Skin of body (tissue), 2 donors: Measurements from ENCODE around the gene TLR6. TPM values are rescaled to one million over a fixed set of nuclear protein-coding genes. Genes with fewer than 3 reads are reported as not detected.

Experiments used
- DNase-seq: peaks from one replicate; lab custom pipeline; 2025; lab: John Stamatoyannopoulos, UW
- total RNA-seq: library from RNA; depleted of rRNA; stranded (reverse); fragments of >200 nt; gene quantifications from one replicate; pipeline ENCODE4 v1.2.3, GENCODE V29; 2014

Gene TLR6, protein sequence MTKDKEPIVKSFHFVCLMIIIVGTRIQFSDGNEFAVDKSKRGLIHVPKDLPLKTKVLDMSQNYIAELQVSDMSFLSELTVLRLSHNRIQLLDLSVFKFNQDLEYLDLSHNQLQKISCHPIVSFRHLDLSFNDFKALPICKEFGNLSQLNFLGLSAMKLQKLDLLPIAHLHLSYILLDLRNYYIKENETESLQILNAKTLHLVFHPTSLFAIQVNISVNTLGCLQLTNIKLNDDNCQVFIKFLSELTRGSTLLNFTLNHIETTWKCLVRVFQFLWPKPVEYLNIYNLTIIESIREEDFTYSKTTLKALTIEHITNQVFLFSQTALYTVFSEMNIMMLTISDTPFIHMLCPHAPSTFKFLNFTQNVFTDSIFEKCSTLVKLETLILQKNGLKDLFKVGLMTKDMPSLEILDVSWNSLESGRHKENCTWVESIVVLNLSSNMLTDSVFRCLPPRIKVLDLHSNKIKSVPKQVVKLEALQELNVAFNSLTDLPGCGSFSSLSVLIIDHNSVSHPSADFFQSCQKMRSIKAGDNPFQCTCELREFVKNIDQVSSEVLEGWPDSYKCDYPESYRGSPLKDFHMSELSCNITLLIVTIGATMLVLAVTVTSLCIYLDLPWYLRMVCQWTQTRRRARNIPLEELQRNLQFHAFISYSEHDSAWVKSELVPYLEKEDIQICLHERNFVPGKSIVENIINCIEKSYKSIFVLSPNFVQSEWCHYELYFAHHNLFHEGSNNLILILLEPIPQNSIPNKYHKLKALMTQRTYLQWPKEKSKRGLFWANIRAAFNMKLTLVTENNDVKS
- total RNA-seq = 2.9 TPM

DNA sequence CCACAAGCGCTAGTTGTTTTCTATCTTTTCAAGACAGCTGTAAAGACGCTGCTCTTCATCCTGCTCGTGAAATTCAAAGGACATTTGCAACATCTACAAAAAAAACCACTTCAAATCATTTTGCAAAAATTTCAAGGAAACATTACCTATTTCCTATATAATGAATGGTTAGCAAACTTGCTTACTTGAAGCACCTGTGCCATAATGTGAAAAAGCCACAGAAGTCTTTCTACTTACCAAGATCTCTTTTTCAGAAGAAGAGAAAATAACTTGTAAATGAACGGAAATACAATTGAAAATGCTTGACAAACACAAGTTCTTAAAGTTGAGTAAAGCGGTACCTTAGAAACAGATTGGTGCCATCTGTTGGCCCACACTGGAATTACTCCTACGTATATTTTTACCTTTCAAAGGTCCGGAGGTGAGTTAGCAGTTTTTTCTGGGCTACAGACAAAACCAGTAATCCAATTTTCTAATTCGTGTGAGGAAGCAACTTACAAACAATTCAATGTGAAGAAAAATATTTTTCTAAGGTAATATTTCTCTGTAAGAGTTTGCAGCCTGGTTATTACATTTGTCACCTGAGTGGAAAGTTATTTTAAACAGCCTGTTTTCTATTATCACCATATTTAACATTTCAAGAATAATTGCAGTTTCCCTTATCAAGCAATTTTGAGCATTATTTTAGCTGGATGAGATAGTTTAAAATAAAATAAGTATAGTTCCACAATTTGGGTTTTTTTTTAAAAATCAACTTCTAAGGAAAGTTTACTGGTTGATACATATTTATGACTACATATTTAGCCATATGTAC is at the start of gene TLR6:
TSS of gene TLR6 (minus strand) at position 294 of the 814 bp plus-strand sequence. CDS start 27,344 bp downstream, outside the sequence.
- DNase-seq = no peak

DNA sequence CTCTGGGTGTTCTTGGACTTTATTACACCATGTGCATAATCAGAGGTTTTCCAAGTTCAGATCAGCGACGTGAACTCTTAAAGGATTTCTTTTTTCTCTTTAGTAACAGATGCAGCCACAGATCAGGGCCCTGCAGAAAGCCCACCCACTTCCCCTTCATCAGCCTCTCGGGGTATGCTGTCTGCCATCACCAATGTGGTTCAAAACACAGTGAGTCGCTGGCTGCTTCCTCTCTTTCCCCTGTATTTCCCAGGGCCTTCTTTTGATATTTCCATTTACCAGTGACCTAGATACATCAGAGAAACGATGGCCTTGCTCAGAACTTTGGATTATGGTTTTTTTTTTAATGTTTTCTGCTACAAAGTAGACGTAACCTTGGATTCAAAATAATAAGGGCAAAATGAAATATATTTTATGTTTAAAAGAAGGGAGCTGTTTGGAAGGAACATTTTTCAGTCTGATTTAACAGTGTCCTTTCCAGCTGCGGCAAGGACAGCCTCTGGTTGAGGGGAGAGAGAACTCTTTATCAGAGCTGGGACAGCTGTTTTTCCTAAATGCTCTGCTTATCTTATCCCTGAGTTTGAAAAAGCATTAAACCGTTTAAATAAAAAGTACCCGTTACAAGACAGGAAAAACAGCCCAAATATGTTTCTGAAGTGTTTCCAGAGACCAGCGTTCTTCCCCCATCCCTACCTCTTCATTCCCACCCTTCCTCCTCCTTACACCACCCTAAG is 49.2 kb upstream of the TLR6 start:
- no peak for DNase-seq

DNA sequence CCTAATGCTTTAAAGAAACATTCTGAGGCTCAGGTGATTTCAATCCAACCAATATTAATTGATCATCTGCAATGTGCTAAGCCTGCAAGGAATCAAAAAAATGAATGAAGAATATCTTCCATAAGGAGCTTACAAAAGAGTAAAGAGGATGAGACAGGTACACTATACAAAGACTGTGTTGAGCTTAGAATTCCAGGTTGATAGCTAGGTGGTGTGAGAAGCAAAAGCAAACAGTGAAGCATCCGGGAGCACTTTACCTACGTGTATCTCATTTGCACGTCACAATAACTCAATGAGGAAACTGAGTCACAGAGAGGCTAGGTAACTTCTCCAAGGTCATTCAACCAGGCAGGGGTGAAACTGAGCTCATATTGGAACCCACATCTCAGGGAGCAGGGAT is 48.1 kb upstream of the TLR6 start:
- DNase-seq = no peak

DNA sequence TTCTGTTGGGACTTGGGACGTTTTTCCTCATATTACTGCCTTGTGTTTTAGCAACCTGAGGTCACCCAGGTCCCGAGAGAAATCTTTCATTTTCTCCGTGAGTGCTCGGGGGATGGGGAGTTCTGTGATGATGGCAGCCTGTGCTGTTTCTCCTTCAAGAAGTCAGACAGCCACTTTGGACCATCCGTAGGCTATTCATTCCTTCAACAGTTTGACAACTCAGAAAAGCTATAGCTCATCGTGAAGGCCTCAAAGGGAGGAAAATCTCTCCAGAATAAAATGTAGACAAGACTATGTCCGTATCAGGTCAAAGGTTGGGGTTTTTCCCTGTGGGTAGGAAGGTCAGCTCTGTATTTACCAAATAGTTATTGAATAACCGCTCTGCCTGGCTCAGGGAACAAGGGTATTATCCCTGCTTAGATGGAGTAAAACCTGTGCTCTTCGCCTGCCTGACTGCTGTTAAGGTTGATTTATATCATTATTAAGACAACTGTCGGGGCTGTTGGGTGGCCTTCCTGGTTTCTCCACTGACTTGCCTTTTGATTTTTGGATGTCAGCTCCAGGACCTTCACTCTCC is 47.6 kb upstream of the TLR6 start:
- no peak for DNase-seq

DNA sequence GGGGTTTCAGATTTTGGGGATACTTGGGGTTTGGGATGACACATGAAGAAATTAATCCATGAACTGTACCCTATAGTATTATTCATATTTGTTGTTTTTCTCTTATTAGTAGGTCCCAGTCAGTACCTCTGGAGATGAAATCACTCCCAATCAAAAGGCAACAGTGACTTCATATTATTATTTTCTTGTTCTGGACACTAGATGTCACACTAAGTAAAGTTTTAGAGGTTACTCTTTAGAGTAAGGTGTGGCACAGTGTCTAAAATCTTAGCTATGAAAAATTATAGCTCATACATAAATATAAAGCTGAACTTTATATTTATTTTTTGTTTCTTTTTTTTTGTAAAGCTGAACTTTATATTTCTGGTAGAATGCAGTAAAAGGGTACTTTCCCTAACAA is 46.1 kb upstream of the TLR6 start:
- no peak for DNase-seq

DNA sequence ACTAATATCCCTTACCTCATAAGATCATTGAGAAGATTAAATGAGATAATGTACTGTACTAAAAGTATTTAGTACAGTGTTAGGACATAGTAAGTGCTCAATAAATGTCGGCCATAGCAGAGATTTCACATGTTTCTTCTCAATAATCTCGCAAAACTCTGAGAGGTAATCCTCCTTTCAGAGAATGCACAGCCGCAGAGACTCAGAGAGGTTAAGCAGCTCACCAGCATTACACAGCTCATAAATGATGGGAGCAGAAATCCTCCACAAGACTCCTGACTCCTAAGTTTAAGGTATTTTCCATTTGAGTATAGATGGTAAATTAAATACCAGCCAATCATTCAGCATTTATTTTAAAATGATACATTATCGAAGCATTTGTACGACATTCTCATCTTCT is 45.6 kb upstream of the TLR6 start:
- DNase-seq = no peak

DNA sequence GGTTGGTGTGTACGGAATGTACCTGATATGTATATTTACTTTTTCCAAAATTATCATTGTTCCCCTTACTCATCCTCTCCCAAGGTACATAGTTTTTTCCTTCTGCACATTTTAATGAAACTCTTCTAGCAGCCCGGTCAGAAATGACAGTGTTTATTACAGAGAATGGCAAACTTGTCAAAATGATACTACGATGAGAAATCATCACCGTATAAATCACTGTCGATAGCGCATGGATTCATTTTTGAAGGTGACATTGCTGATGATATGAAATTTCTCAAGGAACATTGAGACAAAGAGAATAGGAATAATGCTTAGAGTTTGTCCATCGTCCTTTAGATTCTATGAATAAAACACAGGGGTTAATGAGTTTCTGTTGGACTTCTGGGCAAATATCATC is 41.6 kb upstream of the TLR6 start:
- DNase-seq = no peak

DNA sequence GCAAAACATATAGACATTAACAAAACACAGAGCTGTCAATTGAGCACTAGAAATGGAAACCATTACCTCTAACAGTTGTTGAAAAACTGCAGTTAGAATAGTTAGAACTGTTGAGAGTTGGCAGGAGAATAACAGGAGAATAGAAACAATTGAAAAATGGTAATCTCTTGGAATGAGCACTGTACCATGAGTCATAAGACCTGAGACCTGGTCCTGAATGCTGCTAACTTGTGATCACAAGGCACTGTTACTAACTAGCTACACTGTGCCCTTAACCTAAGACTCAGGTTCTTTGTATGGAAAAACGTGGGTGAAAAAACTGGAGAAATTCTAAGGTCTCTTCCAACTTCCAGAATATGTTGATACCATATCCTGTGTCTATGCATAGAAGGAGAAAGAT is 40.3 kb upstream of the TLR6 start:
- no peak for DNase-seq

DNA sequence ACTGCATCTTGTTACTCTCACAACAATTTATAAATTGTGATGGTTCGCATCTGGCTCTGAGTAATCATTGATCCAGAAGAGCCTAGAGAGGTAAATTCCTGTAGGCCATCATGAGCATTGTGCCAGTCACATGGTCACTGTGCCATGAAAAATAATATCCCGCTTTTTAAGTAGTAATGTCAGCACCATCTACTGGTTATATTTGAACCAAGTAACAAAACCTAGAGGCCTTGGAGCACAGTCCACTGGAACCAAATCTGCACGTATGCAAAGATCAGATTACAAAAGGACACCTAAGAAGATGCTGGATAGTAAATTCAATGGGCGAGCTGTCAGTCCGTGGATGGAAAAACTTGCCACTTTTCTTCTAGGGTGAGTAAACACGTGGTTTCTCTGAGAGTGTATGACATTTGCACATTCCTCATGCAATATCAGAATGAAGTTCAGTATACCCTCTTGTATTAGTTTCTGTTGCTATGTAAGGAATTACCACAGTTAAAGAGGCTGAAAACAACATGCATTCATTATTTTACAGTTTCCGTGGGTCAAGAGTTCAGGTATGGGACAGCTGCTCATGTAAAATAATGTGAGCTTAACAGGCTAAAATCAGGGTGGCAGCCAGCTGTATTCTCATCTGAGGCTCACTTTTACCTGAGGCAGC is 37.8 kb upstream of the TLR6 start:
- no peak for DNase-seq

DNA sequence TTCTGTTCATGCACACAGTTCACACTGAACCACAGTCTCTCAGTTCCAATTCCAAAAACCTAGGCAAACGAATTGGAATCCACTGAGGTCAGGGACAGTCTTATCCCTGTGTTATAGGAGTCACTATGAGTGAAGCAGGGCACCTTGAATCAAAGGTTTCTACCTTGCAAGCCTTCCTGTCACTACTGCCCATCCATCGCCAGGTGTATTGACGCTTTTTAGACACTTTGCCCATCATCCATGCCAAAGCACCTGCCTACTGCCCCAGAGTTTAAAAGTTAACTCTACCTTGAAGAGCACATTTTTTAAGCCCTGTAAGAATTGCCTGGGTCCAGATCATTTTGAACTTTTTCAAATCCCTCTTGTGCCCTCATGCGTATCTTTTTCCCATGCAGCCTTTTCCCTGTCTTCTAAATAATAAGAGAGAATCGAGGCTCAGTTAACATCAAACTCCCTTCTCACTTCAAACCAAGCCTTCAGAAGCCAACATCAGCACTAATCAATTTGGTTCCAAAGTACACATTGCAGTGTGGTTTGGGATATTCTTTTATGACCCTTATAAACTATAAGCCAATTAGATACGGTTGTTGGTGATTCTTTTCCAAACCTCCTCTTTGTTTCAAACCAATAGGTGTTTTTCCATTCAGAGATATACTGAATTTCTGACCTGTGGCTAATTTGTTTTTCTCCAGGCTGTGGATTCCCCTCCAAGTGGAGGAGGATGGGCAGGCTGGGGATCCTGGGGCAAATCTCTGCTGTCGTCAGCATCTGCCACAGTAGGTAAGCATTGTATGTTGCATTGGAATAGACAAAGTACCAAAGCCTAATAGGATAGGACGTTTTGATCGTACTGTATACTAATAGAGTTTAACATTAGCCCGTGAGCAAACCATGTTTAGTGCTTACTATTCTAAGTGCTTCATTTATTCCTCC is 34.7 kb upstream of the TLR6 start:
- no peak for DNase-seq

DNA sequence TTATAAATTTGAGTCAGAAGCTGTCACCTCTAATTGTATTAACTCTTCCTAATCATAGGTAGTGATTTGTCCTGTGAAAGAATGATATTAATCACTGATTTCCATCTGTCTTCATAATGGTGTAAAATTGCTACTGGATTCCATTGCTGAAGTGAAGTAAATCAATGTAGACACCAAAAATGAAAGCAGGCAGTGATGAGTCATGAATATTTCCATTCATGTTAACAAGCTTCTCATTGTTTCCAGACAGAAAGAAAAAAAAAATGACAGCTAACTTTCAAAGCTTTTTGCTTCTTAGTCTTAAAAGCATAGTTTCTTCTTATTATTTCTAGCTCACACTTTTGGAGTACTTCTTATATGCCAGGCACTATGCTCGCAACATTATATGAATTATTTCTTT is 32.5 kb upstream of the TLR6 start:
- peak; percentile 75 for DNase-seq

DNA sequence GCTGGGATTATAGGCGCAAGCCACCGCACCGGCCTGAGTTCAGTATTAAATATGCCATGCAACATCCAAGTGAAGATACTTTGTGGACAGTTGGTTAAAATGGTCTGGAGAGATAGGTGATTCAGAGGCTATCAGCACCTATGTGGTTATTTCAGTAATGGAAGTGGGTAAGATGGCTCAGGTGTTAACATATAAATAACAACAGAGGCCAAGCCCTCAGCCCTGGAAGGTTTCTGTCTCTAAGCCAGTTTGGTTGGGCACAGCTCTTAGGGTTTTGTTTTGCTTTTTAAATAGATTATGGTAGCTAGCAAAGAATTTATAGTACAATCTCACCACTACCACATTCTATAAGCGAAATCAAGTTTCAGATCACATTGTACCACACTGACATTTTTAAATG is 27.6 kb upstream of the TLR6 start:
- no peak for DNase-seq

DNA sequence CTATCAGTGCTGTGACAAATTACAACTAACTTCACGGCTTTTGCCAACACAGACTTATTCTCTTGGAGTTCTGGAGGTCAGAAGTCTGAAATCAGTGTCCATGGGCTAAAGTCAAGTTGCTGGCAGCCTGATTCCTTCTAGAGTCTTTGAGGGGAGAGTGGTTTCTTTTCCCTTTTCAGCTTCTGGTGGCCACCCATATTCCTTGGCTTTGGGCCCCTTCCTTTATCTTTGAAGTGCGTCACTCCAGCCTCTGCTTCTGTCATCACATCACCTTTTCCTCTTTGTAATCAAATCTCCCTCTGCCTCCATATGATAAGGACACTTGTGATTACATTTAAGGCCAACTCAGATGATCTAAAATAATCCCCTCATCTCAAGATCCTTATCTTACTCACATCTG is 20.0 kb upstream of the TLR6 start:
- DNase-seq = no peak

DNA sequence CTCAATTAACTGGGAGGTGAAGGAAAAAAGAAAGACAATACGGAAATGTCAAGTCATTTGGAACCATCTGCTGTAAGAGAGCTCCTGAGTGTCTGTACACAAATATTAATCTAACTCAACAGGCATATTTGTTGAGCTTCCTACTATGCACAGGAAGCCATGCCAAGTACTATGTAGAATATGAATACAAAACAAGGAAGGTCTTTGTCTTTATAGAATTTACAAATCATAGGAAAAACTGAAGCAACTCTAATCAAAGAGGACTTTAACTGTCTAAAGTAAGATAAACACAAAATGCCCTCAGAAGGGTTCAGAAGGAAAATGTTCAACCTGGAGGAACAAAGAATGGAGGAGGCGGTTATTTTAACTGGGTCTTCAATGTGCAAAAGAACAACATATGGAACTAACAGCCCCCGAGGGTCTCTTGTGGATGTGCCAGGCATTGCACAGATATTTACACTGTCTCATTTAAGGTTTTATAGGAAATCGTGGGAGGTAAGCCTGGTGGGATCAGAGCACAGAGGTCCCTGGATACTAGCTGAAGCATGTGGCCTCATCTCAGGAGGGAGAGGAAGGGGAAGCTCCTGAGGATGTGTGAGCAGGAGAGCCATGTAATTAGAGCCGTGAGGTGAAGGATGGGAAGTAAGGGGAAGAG is 16.8 kb upstream of the TLR6 start:
- no peak for DNase-seq

DNA sequence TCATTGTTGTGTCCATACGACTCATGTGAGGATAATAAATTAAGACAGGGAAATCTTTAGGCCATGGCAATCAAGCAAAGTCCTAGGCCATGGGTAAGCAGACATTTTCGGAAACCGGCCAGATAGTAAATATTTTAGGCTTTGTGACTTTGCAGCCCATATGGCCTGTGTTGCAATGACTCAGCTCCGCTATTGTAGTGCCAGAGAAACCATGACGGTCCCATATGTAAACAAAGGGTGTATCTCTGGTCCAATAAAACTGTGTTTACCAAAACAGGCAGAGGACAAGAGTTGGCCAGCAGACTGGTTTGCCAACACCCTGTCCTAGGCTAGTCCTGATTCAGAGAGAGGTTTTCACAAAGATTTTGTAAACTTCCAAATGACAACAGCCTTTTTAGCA is 16.0 kb upstream of the TLR6 start:
- peak; percentile 47 for DNase-seq

DNA sequence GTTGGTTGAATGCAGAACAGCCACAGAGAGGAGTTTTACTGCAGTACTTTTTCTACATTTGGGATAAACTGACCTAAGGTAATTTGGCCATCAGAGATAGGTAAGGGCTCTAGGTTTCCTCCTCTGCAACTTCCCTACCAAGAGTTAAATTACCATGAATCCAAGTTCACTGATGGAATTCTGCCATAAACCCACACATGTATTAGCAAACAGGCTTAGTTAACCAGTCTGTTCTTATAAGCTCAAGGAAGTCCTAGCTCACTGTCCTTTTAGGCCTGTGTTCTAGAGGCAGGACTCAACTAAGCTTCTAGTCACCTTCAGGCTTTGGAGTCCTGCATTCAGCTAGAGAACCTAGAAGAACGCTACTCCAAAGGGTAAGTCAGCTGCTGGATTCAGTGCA is 15.0 kb upstream of the TLR6 start:
- DNase-seq = peak; percentile 19

DNA sequence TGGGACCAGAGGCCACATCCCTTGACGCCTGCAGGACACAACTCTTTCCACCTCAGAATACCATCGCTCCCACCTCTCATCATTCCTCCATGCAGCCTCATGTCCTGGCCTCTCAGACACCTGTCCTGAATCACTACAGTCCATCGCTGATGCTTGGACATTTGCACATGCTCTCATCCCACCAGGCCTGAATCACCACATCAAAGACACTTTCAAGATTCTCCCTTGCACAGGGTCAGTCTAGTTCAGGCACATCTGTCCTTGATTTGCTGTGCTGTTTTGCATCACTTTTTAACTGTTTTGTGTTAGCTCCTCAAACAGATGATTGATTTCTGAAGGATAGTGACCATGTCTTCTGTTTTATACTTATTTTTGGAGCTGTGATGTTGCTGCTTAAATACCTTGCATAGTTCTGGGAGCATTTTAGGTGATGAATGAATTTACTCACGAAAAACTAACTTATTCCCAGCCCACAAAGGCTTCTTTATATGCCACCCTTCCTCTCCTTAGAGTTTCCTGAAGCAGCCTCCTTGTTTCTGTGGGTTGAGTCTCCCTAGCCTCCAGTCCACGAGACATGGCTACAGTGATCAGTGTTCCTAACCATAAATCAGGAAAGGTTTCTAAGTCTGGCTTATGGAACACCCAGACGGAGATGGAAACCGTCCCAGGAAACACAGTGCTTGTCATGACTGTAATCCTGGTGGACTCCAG is 13.6 kb upstream of the TLR6 start:
- DNase-seq = no peak

DNA sequence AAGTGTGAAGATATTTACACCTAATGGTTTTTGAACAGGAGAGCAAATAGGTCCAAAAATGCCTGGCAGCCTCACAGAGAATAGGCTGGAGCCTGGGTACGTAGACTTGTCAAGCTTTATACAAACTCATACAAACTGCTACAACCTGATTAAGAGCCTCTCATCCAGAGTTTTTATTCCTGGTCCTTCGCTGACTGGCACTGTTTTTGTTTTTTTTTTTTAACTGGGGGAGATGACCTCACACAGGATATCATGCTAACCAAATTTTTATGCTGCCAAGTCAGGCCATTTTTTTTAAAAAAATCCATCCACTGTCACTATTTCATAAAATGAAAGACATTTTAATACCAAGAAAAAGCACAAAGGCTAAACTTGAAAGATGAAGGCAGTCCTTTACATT is 12.9 kb upstream of the TLR6 start:
- DNase-seq = no peak
